Stimulated activated CD4-positive, alpha-beta T cell treated with anti-CD3 and anti-CD28 coated beads, Interleukin-1b, Interleukin-23, amount 100 ng/mL, for 24 hours (primary cell): Measurements from ENCODE around the gene G3BP1.
"Not testable (repeated sequence)": the region's sequence is repeated elsewhere in the genome, so short reads cannot be mapped to it uniquely, and the experiment has no call there.

ENCODE experiments used
- DNase-seq, 4 experiments: peaks; one replicate each; pipeline ENCODE4 v3.0.0-alpha.2; 2020; ENCODE audit warnings: low read depth in 4 of 4, low spot score in 1 of 4

G3BP1 gene

GRCh38 chr5:151856861-151857260 is 85.1 kb downstream of the G3BP1 start:
- no peak for DNase-seq

GRCh38 chr5:151860867-151861266 is 89.1 kb downstream of the G3BP1 start:
- DNase-seq, result not testable (repeated sequence)
